ENCODE results near the gene WNK3.

The WNK3 gene

DNA sequence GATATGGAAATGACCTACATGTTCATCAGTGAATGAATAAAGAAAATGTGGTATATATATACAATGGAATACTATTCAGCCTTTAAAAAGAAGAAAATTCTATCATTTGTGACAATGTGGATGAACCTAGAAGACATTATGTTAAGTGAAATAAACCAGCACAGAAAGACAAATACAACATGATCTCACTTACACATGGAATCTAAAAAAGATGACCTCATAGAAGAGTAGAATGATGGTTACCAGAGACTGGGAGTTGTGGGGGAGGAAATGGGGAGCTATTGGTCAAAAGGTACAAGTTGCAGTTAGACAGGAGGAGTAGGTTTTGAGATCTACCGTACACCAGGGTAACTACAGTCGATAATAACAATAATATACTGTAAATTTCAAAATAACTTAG lies 51.5 kb downstream of the WNK3 start:
- Histone ChIP-seq H3K4me2 (ENCODE audit: low read depth, low read length) (no peak overlapping the region), H3K79me2 (ENCODE audit: low read length) (no peaks in the 10 kb centered on the region), H3K9ac (ENCODE audit: low read length) (no peak overlapping the region), H3K4me1 (ENCODE audit: low read length) (no peaks in the 10 kb centered on the region), H3F3A (ENCODE audit: insufficient read depth, low read length) (no peaks in the 10 kb centered on the region), H4K20me1 (ENCODE audit: insufficient read depth, low read length) (no peaks in the 10 kb centered on the region), H2AFZ (ENCODE audit: low read length) (no peak overlapping the region), H3K27me3 (replicated peaks; ENCODE audit: insufficient read depth, low read length) (no peaks in the 10 kb centered on the region), H3K27ac (ENCODE audit: low read length) (no peak overlapping the region), H3K4me3 (ENCODE audit: low read length) (no peak overlapping the region), H3K36me3 (replicated peaks; ENCODE audit: insufficient read depth, low read length) (no peaks in the 10 kb centered on the region), H3K9me2 (replicated peaks; ENCODE audit: insufficient read depth, low read length) (no peaks in the 10 kb centered on the region), H3K9me3 (replicated peaks; ENCODE audit: insufficient read depth, low read length) (no peaks in the 10 kb centered on the region)
- TF ChIP-seq EZH2phosphoT487 (IDR thresholded peaks at IDR 0.05; ENCODE audit: low read length) (no peak), EZH2 (optimal IDR thresholded peaks at IDR 0.05; ENCODE audit: low read depth, low read length) (no peak)
- TF ChIP-seq, protein P1, sequence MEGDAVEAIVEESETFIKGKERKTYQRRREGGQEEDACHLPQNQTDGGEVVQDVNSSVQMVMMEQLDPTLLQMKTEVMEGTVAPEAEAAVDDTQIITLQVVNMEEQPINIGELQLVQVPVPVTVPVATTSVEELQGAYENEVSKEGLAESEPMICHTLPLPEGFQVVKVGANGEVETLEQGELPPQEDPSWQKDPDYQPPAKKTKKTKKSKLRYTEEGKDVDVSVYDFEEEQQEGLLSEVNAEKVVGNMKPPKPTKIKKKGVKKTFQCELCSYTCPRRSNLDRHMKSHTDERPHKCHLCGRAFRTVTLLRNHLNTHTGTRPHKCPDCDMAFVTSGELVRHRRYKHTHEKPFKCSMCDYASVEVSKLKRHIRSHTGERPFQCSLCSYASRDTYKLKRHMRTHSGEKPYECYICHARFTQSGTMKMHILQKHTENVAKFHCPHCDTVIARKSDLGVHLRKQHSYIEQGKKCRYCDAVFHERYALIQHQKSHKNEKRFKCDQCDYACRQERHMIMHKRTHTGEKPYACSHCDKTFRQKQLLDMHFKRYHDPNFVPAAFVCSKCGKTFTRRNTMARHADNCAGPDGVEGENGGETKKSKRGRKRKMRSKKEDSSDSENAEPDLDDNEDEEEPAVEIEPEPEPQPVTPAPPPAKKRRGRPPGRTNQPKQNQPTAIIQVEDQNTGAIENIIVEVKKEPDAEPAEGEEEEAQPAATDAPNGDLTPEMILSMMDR (IDR thresholded peaks at IDR 0.05; ENCODE audit: low read length), result no peak
- no peak for DNase-seq

DNA sequence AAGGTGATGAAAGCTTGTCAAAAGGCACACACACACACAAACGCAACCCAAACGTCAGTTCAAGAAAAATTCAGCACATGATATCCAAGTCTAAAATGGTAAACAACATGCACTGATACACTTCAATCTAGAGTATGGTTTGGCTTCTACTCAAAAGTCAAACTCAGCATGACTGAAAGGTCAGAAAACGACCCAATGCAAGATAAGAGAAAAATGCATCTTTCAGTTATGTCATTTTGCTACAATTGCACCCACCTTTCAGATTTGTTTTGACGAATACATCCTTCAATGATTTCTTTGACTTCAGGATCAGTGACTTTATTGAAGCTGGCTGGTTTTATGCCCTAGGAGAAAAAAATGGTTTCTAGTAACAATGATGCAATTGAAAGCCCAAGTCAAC lies 56.3 kb downstream of the WNK3 start:
- no peaks in the 10 kb centered on the region for H3K79me2 ChIP-seq (ENCODE audit: low read length)
- no peaks in the 10 kb centered on the region for H3K9me2 ChIP-seq (replicated peaks; ENCODE audit: insufficient read depth, low read length)
- no peak for DNase-seq
- H3K4me2 ChIP-seq (ENCODE audit: low read depth, low read length), result no peak overlapping the region
- H3K9ac ChIP-seq (ENCODE audit: low read length), result no peak overlapping the region
- no peaks in the 10 kb centered on the region for H3K9me3 ChIP-seq (replicated peaks; ENCODE audit: insufficient read depth, low read length)
- no peak overlapping the region for H3K27ac ChIP-seq (ENCODE audit: low read length)
- no peaks in the 10 kb centered on the region for H3K36me3 ChIP-seq (replicated peaks; ENCODE audit: insufficient read depth, low read length)
- H3K4me1 ChIP-seq (ENCODE audit: low read length), result no peaks in the 10 kb centered on the region
- H3K4me3 ChIP-seq (ENCODE audit: low read length), result no peak overlapping the region
- no peaks in the 10 kb centered on the region for H3F3A ChIP-seq (ENCODE audit: insufficient read depth, low read length)
- no peak overlapping the region for H2AFZ ChIP-seq (ENCODE audit: low read length)
- TF ChIP-seq, protein P1 (IDR thresholded peaks at IDR 0.05; ENCODE audit: low read length), result no peak
- no peak for TF ChIP-seq EZH2phosphoT487 (IDR thresholded peaks at IDR 0.05; ENCODE audit: low read length)
- TF ChIP-seq EZH2 (optimal IDR thresholded peaks at IDR 0.05; ENCODE audit: low read depth, low read length), result no peak
- no peaks in the 10 kb centered on the region for H4K20me1 ChIP-seq (ENCODE audit: insufficient read depth, low read length)
- H3K27me3 ChIP-seq (replicated peaks; ENCODE audit: insufficient read depth, low read length), result no peaks in the 10 kb centered on the region

DNA sequence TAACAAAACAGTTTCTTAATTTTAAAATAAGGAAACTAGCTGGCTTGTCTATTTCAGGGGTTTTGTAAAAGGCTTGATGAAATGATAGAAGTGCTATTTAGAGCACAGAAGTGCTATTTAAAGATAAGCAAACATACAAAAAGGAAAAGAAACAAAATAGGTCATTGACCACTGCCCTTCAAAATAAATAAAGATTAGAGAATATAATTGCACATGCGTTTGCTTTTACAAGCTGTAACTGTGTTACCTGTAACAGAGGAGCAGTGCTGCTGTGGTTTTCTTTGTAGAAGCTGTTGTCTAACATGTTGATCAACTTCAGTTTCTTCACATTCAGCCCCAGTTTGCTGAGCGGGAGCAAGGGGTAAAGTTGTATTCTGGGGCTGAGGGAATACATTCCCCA lies 63.5 kb downstream of the WNK3 start:
- no peaks in the 10 kb centered on the region for H3K79me2 ChIP-seq (ENCODE audit: low read length)
- no peaks in the 10 kb centered on the region for H3K27me3 ChIP-seq (replicated peaks; ENCODE audit: insufficient read depth, low read length)
- H3K4me3 ChIP-seq (ENCODE audit: low read length), result no peak overlapping the region
- TF ChIP-seq, protein P1 (IDR thresholded peaks at IDR 0.05; ENCODE audit: low read length), result no peak
- no peak for TF ChIP-seq EZH2phosphoT487 (IDR thresholded peaks at IDR 0.05; ENCODE audit: low read length)
- TF ChIP-seq EZH2 (optimal IDR thresholded peaks at IDR 0.05; ENCODE audit: low read depth, low read length), result no peak
- no peaks in the 10 kb centered on the region for H3F3A ChIP-seq (ENCODE audit: insufficient read depth, low read length)
- H3K4me2 ChIP-seq (ENCODE audit: low read depth, low read length), result no peak overlapping the region
- no peak overlapping the region for H2AFZ ChIP-seq (ENCODE audit: low read length)
- H3K27ac ChIP-seq (ENCODE audit: low read length), result no peak overlapping the region
- no peak for DNase-seq
- H4K20me1 ChIP-seq (ENCODE audit: insufficient read depth, low read length), result no peaks in the 10 kb centered on the region
- H3K9me2 ChIP-seq (replicated peaks; ENCODE audit: insufficient read depth, low read length), result no peaks in the 10 kb centered on the region
- no peaks in the 10 kb centered on the region for H3K9me3 ChIP-seq (replicated peaks; ENCODE audit: insufficient read depth, low read length)
- no peaks in the 10 kb centered on the region for H3K4me1 ChIP-seq (ENCODE audit: low read length)
- no peaks in the 10 kb centered on the region for H3K36me3 ChIP-seq (replicated peaks; ENCODE audit: insufficient read depth, low read length)
- H3K9ac ChIP-seq (ENCODE audit: low read length), result no peak overlapping the region

Data from MM.1S (cell line).